ENCODE measurements around the gene PHF5A.

The PHF5A gene, protein sequence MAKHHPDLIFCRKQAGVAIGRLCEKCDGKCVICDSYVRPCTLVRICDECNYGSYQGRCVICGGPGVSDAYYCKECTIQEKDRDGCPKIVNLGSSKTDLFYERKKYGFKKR

DNA sequence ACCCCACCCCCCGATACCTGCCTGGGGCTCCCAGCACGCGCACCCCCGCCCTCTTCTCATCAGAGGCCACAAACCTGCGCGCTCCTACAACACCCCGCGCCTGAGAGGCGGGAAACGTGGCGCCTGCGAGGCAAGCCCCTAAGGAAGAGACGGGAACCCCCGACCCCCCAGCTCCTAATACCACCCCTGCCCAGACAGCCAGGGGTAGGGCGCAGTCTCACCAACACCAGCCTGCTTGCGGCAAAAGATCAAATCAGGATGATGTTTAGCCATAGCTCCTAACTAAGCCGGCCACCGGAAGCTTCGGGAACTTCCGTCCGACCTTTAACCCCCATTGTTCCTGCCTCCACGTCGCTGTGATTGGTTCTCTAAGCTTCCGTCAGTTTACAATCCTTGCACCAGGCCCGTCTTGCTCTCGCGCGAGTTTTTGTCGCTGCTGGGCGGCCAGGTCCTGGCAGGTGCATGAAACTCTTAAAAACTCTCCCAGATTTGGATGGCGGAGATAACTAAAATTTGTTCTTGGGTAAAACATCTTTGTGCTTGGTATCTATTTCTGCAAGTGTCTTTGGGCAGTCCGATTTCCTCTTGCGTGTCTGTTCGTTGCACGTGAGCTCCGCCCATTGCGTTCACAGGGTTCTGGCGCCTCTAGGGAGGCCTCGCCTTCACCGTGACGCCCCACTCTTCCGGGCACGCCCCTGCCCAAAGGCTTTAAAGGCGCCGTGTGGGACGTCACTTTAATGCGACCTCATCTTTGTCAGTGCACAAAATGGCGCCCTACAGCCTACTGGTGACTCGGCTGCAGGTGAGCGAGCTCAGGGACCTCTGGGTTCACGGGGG is at the start of gene PHF5A, which contains the start of gene ACO2:
Gene PHF5A, minus strand, starts transcription at position 312 of the 837 bp plus-strand sequence. Its CDS starts 39 bp downstream, at position 273.
Gene ACO2, plus strand, starts transcription at position 737 of the 837 bp plus-strand sequence. Its CDS starts 30 bp downstream, at position 767.
- DNase-seq (ENCODE audit: low read depth in 3 of 3), result peak; percentile 95 to 98 (median 96)

DNA sequence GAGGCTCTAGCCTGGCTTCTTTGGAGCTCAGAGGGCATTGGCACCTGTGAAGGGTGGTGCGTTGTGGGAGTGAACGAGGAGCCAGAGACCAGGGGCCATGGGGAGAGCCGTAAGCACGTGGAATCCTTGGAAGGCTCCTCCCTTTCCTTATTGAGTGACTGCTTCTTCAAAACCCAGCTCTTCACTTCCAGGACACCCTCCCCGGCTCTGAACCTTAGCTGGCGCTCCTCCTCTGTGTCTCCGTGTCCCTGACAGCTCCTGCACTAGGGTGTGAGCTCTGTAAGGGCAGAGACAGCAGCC is 49.5 kb upstream of the PHF5A start:
- no peak for DNase-seq (ENCODE audit: low read depth in 3 of 3)

DNA sequence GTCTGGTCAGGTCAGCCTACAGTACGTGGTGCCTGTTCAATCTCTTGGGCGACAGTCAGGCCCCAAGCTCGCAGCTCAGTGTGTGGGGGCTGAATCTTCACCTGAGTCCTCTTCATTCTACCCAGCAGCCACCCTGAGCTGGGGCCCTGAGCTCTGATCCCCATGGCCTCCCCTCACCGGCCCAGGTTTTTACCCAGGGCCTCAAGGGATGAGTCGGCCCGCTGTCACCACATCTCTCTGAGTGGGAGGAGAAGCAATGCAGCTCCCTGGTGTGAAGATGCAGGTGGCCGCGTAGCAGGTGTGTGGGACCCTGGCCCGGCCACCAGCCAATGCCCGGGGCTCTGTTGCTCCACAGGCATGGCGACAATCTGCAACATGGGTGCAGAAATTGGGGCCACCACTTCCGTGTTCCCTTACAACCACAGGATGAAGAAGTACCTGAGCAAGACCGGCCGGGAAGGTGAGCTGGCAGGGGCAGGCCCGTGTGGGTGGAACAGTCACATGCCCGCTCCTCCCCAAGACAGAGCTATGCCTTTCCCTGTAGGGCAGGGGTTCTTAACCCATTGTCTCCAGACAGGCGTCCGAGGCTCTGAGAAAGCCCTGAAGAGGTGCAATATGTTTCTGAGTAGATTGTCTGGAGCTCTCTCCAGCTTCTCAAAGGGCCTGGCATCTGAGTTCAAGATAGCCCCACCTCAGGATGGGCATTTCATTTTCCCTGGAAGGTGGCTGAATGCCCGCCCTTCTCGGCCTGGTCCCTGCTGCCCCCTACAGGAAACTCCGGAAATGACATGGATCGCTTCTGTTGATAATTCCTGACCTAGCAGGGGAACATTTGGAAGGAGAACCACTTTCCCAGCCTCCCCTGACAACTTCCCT is 48.9 kb upstream of the PHF5A start:
- no peak for DNase-seq (ENCODE audit: low read depth in 3 of 3)

DNA sequence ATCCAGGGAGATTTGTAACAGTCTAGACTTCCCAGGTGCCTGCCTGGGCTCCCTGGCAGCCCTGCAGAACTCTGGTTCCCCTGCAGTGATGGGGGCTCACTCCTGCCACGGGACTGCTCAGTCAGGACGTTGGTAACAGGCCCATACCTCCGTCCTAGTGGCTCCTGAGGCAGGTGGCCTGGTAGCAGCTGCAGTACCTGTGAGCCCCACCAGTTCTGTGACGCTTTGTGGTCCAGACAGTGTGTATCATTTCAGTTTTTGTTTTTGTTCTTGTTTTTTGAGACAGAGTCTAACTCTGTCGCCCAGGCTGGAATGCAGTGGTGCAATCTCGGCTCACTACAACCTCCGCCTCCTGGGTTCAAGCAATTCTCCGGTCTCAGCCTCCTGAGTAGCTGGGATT is 48.0 kb upstream of the PHF5A start:
- DNase-seq (ENCODE audit: low read depth in 3 of 3), result no peak

DNA sequence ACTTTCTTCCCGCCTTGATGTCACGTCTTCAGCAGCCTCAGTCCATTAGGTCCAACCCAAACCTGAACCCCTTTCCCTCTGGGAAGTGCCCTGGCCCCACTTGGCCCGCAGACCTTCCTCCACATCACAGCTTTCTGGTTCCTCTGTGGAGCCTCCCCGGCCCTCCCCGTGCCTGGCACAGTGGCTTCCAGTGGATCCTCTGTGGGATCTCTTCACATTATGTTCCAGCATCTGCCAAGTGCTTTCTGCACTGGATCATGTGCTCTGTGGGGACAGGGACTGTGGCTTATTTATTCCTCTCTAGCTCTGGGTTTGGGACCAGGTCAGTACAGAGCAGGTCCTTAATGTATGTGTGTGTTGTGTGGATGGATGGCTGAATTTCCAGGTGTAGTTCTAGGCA is 44.9 kb upstream of the PHF5A start:
- no peak for DNase-seq (ENCODE audit: low read depth in 3 of 3)

DNA sequence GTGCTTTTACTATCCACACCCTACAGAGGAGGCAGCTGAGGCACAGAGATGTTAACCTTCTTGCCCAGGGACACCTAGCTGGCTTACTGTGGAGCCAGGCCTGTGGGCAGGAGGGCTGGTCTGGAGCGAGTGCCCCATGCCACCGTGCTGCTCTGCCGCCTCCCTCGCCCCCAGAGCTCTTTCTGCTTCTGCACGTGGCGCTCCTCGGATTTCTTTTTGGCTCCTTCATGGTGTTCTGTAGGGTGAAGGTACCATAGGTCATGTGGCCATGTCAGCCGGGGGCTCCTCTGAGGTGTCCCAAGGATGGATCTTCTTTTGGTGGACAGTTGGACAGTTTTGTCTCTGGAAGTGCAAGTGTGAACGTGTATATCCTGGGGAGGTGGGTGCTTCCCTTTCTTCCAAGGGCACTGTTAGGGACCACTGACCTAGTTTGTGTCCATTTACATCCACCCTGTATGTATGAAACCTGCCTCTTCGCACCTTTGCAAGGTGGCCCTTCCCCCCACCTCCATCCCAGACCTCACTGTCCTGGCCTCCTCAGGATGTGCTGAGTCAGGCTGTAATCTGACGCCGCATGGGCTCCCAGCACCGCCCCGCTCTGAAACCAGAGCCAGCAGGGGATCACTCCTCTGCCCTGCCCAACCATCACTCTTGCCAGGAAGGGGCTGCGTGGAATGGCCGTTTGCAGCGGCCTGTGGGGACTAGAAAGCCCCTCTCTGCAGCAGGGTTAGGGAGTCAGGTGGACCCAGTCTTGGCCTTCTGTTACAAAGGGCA is 44.1 kb upstream of the PHF5A start:
- DNase-seq (ENCODE audit: low read depth in 3 of 3), result no peak

DNA sequence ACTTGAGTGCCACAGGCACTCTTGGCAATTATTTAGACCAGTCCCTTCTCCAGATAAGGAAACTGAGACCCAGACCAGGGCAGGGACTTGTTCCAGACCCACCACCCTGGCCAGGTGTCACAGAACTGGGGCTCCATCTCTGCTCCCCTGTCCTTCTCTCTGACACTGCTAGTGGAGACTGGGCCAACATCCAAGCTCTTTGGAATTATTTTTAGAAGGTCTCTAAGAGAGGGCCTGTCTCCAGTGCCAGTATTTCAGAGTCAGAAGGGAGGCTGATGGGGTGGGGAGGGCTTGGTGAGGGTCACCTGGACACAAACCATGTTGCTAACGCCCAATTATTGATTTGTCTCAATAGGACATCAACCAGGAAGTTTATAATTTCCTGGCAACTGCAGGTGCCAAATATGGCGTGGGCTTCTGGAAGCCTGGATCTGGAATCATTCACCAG is 43.1 kb upstream of the PHF5A start:
- no peak for DNase-seq (ENCODE audit: low read depth in 3 of 3)

DNA sequence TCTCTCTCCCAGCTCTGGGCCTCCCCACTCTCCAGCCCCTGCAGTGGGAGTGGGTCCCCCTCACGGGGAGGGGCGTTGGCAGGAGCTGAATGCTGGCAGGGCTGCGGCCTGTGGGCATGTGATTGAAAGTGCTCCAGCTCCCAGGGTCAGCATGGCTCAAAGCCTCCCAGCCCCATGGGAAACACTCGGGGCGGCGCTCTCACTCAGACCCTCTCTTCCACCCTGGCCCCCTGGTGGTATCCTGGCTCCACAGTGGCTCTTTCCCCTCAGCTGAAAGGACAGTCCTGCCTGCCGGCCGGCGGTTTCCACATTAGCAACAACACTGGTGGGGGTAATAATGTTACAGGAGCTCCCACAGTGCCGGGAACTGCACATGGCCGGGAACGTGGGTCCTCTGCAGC is 40.3 kb upstream of the PHF5A start:
- DNase-seq (ENCODE audit: low read depth in 3 of 3), result no peak

DNA sequence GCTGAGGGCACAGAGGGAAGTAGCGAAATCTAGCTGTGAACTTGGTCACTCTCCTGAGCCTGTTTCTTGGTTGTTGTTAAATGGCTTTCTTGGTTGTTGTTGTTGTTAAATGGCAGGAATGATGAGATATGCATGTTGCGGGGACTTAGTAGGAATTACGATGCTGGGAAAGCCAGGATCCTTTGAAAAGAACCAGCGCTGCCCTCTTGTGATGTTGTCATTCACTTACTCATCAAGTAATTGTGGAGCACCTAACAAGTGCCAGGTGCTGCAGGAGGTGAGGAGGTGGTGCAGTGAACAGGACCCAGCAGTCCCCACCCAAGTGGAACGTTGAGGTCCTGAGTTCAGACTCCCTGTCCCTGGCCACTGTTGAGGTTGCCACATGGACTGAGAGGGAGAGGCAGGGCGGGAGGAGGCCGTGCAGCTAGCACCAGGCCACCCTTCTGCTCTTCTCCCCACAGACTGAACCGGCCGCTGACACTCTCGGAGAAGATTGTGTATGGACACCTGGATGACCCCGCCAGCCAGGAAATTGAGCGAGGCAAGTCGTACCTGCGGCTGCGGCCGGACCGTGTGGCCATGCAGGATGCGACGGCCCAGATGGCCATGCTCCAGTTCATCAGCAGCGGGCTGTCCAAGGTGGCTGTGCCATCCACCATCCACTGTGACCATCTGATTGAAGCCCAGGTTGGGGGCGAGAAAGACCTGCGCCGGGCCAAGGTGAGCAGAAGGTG is 39.0 kb upstream of the PHF5A start:
- no peak for DNase-seq (ENCODE audit: low read depth in 3 of 3)

DNA sequence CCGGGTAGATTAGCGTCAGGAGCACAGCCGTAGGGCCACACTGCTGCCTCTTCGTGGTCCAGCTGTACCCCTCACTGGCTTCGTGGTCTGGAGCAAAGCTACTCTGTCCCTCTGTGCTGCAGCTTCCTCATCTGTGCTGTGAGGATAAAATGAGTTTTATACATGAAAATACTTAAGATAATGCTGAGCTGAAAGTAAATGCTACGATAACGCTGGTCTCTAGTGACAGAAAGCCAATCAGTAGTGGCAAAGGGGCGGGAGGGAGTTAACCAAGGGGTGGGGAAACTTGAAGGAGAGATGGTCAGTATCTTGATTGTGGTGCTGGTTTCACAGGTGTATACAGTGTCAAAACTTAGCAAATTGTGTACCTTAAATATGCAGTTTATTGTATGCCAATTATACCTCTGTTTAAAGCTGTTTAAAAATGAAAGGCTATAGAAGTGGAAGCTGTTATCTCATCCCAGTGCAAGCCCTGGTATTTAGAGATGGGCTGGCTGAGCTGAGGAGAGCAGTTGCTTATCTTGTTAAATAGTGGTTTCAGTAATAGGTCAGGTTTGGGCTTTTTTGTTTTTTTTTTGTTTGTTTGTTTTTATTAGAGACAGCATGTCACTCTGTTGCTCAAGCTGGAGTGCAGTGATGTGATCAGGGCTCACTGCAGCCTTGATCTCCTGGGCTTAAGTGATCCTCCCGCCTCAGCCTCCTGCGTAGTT is 37.2 kb upstream of the PHF5A start:
- no peak for DNase-seq (ENCODE audit: low read depth in 3 of 3)

DNA sequence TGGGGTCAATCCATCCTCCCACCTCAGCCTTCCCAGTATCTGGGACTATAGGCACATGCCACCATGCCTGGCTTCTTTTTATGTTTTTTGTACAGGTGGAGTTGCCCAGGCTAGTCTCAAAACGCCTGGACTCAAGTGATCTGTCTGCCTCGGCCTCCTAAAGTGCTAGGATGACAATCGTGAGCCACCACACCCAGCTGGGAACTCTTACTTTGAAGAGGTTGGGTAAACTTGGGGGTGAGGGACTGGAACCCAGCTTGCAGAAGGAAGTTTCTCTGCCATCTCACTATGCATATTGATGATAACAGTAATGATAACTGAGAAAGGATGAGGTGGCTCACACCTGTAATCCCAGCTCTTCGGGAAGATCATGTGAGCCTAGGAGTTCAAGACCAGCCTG is 36.3 kb upstream of the PHF5A start:
- no peak for DNase-seq (ENCODE audit: low read depth in 3 of 3)

DNA sequence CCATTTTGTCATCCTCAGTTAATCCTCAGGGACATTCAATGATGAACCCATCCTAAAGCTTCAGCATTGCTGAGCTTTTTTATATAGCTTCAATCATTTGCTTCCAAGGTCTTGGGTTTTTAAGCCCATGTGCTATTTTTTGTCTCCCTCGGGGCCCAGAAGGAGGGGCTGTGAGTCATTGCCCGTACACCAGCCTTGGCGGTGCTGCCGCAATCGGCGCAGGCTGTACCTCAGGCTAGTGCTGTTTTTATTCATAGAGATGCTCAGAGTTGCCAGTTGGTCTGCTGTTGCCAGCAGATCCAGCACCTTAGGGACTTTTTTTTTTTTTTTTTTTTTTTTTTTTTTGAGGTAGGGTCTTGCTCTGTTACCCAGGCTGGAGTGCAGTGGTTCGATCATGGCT is 35.9 kb upstream of the PHF5A start:
- DNase-seq (ENCODE audit: low read depth in 3 of 3), result no peak

DNA sequence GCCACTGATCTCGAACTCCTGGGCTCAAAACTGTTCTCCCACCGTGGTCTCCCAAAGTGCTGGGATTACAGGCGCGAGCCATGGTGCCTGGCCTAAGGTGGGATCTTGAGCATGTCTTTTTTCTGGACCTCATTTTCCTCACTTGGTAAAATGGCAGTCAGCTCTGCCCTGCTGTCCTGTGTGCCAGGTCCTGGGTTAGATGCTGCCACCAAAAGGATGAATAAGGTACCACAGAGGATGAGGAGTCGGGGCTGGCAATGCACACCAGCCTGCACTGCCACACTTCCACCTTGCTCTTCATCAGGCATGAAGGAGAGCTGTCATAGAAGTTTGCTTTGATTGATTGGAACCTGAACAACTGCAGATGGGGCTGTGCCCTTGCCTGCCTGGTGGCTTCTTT is 32.7 kb upstream of the PHF5A start:
- no peak for DNase-seq (ENCODE audit: low read depth in 3 of 3)

DNA sequence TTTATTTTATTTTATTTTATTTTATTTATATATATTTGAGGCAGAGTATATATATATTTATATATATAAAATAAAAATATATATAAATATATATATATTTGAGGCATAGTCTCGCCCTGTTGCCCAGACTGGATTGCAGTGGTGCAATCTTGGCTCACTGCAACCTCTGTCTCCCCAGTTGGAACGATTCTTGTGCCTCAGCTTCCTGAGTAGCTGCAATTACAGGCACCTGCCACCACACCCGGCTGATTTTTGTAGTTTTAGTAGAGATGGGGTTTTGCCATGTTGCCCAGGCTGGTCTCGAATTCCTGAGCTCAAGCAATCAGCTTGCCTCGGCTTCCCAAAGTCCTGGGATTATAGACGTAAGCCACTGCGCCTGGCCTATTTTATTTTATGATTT is 31.8 kb upstream of the PHF5A start:
- DNase-seq (ENCODE audit: low read depth in 3 of 3), result no peak

DNA sequence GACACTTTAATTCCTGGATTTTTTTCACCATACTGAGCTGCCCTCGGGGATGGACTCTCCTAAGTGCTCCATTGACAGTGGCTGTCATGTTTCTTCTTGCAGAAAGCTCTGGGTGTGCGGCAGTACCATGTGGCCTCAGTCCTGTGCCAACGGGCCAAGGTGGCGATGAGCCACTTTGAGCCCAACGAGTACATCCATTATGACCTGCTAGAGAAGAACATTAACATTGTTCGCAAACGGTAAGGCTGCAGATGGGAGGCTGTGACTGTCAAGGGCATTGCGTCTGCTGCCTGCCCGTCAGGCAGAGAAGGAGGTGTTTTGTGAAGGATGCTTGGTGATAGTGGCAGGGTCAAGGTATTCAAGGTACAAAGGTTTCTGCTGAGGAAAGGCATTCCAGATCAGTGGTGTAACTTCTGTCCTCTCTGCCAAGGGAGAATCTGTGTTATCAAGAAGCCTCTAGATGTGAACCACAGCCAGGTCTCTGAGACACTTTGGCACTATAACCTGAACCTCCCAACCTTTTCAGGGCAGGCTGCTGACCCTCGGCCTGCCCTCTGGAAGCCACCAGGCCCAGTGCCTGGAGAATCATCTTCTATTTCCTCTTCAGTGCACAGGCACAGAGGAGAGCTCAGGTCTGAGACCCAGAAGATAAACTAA is 31.3 kb upstream of the PHF5A start:
- DNase-seq (ENCODE audit: low read depth in 3 of 3), result no peak

DNA sequence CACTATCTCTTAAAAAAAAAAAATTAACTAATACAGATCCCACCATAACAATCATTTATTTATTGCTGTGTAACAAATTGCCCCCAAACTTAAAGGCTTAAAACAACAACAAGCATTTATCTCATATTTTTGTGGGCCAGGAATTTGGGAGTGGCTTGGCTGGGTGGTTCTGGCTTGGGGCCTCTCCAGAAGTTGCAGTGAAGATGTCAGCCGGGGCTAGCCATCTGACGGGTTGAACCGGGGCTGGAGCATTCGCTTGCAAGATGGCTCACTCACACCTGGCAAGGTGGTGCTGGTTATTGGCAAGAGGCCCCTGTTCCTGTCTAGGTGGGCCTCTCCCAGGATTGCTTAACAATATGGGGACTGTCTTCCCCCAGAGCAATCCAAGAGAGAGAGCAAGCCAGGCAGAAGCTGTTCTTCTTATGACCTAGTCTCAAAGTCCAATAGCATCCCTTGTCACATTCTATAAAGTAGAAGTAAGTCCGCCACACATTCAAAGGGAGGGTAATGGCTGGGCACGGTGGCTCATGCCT is 29.9 kb upstream of the PHF5A start:
- DNase-seq (ENCODE audit: low read depth in 3 of 3), result no peak

DNA sequence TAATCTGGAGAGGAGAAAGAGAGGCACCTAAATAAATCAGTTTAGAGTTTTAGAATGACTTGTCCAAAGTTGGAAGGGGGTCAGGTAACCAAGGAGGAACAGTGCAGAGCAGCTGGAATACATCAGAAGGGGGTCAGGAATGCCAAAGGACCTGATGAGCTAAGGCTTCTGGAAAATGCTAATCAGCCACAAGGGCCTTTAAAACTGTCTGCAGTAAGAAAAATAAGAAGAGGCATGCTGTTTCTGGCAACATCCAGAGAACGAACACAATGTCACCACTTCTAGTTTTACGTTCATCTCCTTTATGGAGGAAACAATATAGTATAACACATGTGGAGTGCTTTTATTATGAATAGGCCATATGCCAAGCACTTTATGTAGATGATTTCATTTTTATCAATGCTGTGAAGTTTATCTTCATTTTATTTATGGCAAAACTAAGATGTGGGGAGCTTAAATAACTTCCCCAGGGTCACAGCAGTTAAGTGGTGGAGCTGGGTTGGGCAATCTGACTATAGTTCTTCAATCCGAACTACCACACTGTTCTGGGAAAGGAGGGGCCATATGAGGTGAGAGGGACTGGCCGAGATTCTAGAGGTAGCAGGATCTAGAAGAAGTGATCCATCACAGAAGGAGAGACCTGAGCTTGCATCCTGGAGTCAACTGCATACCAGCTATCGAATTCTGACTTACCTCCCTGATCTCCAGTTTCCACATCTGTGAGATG is 23.0 kb upstream of the PHF5A start:
- DNase-seq (ENCODE audit: low read depth in 3 of 3), result no peak

DNA sequence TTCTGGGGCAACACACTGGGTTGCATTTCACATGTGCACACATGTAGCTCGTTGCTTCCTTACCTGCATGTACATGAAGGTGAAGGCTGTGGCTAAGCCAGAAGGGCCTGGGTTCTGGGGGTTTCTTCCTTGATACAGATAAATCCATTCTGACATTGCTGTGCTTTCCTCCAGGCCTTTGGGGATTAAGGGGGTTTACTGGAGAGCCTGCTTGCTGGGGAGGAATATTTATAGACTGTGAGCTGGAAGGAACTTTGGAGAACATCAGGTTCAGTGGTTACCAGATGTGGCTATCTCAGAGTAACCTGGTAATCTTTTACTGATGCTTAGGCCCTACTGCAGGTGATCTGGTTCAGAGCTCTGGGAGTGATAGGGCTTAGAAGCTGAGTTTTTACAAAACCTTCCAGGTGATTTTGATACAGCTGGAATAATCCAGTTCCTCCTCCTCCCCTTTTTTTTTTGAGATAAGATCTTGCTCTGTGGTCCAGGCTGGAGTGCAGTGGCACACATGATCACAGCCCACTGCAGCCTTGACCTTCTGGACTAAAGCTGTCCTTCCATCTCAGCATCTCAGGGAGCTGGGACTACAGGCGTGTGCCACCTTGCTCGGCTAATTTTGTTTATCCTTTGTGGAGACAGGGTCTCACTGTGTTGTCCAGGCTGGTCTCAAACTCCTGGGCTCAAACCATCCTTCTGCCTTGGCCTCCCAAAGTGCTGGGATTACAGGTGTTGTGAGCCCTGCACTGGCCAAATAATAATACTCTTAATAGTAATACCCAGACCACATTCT is 20.3 kb upstream of the PHF5A start:
- DNase-seq (ENCODE audit: low read depth in 3 of 3), result no peak

Data from stimulated activated CD4-positive, alpha-beta T cell treated with anti-CD3 and anti-CD28 coated beads, TNF-alpha, amount 100 ng/mL, for 4 hours (primary cell).